HG02571 (cell line): Measurements from ENCODE around the gene DAND5.

ENCODE experiments used
- ATAC-seq: cut with Tn5 transposase; IDR thresholded peaks from one replicate; pipeline ENCODE4 v1.9.1; 2021; ENCODE audit warnings: mild to moderate bottlenecking, moderate library complexity; ENCODE audit not compliant: unreplicated experiment

DAND5 gene

GRCh38 chr19:12969292-12969988 lies at the start of gene DAND5:
Gene DAND5 (plus strand): TSS chr19:12969576. CDS start chr19:12969661, 85 bp downstream.
- ATAC-seq, result no peak

- no peak for ATAC-seq
Observed at GRCh38 chr19:12921047-12921446, 48.3 kb upstream of the DAND5 start.

- ATAC-seq, result no peak
Observed at GRCh38 chr19:12922959-12923358, 46.4 kb upstream of the DAND5 start.

GRCh38 chr19:12924621-12925310 lies 44.6 kb upstream of the DAND5 start:
- no peak for ATAC-seq

GRCh38 chr19:12930002-12930645 lies 39.3 kb upstream of the DAND5 start:
- no peak for ATAC-seq

- ATAC-seq, result no peak
Observed at GRCh38 chr19:12932392-12933286, 36.7 kb upstream of the DAND5 start.

GRCh38 chr19:12933287-12934072 lies 35.9 kb upstream of the DAND5 start, which contains the start of gene FARSA:
Gene FARSA (minus strand): TSS chr19:12933711. CDS start chr19:12933696, 15 bp downstream.
- ATAC-seq, result no peak

- ATAC-seq, result no peak
Observed at GRCh38 chr19:12935071-12935470, 34.3 kb upstream of the DAND5 start.

- ATAC-seq, result no peak
Observed at GRCh38 chr19:12936582-12936981, 32.8 kb upstream of the DAND5 start.

GRCh38 chr19:12937093-12937926 lies 32.1 kb upstream of the DAND5 start:
- ATAC-seq, result no peak

- peak; percentile 86 for ATAC-seq
Observed at GRCh38 chr19:12937927-12938778, 31.2 kb upstream of the DAND5 start, which contains the start of gene CALR. Gene CALR (plus strand): TSS chr19:12938609. CDS start chr19:12938680, 71 bp downstream.

GRCh38 chr19:12938779-12939601 lies 30.4 kb upstream of the DAND5 start:
- no peak for ATAC-seq

GRCh38 chr19:12939975-12940423 lies 29.4 kb upstream of the DAND5 start:
- no peak for ATAC-seq

GRCh38 chr19:12940897-12941296 lies 28.5 kb upstream of the DAND5 start:
- no peak for ATAC-seq

- ATAC-seq, result no peak
Observed at GRCh38 chr19:12943437-12944044, 25.8 kb upstream of the DAND5 start.

- ATAC-seq, result no peak
Observed at GRCh38 chr19:12944104-12944674, 25.2 kb upstream of the DAND5 start.
